Measurements from ENCODE around the gene ADARB2.

The ADARB2 gene

GRCh38 chr10:1658658-1659057, 78.7 kb downstream of the ADARB2 start:
- no peak for TF ChIP-seq CTCF (conservative IDR thresholded peaks at IDR 0.05; ENCODE audit: low read depth, low read length)

GRCh38 chr10:1657479-1657878, 79.8 kb downstream of the ADARB2 start:
- H3K4me3 ChIP-seq (IDR thresholded peaks at IDR 0.05; ENCODE audit: insufficient read depth, low read depth, low read length), result no peak overlapping the region
- no peak overlapping the region for H3K4me2 ChIP-seq
- no peaks in the 10 kb centered on the region for H3K36me3 ChIP-seq (ENCODE audit: insufficient read depth)
- H3K79me2 ChIP-seq (ENCODE audit: insufficient read depth, low read depth), result no peaks in the 10 kb centered on the region
- H3K27me3 ChIP-seq (ENCODE audit: insufficient read depth, low read depth), result no peaks in the 10 kb centered on the region
- no peak overlapping the region for H2AFZ ChIP-seq (ENCODE audit: low read depth)
- no peak overlapping the region for H3K27ac ChIP-seq
- no peaks in the 10 kb centered on the region for H4K20me1 ChIP-seq (ENCODE audit: insufficient read depth)
- no peak for TF ChIP-seq CTCF (conservative IDR thresholded peaks at IDR 0.05; ENCODE audit: low read depth, low read length)
- no peaks in the 10 kb centered on the region for H3K4me1 ChIP-seq (ENCODE audit: low read depth, poor library complexity, severe bottlenecking)
- no peak overlapping the region for H3K9ac ChIP-seq

More at GRCh38 chr10:1658658-1659057, 78.7 kb downstream of the ADARB2 start:
- no peak overlapping the region for H3K9ac ChIP-seq
- no peaks in the 10 kb centered on the region for H3K79me2 ChIP-seq (ENCODE audit: insufficient read depth, low read depth)
- no peak overlapping the region for H2AFZ ChIP-seq (ENCODE audit: low read depth)
- no peaks in the 10 kb centered on the region for H3K27me3 ChIP-seq (ENCODE audit: insufficient read depth, low read depth)
- H3K36me3 ChIP-seq (ENCODE audit: insufficient read depth), result no peaks in the 10 kb centered on the region
- no peak overlapping the region for H3K4me3 ChIP-seq (IDR thresholded peaks at IDR 0.05; ENCODE audit: insufficient read depth, low read depth, low read length)
- no peak overlapping the region for H3K27ac ChIP-seq
- H4K20me1 ChIP-seq (ENCODE audit: insufficient read depth), result no peaks in the 10 kb centered on the region
- no peaks in the 10 kb centered on the region for H3K4me1 ChIP-seq (ENCODE audit: low read depth, poor library complexity, severe bottlenecking)
- no peak overlapping the region for H3K4me2 ChIP-seq

- no peak overlapping the region for H3K9ac ChIP-seq
- no peaks in the 10 kb centered on the region for H3K79me2 ChIP-seq (ENCODE audit: insufficient read depth, low read depth)
- H3K4me3 ChIP-seq (IDR thresholded peaks at IDR 0.05; ENCODE audit: insufficient read depth, low read depth, low read length), result no peak overlapping the region
- TF ChIP-seq CTCF (conservative IDR thresholded peaks at IDR 0.05; ENCODE audit: low read depth, low read length), result no peak
- H3K27me3 ChIP-seq (ENCODE audit: insufficient read depth, low read depth), result no peaks in the 10 kb centered on the region
- H3K4me1 ChIP-seq (ENCODE audit: low read depth, poor library complexity, severe bottlenecking), result no peaks in the 10 kb centered on the region
- H3K27ac ChIP-seq, result no peak overlapping the region
- no peaks in the 10 kb centered on the region for H4K20me1 ChIP-seq (ENCODE audit: insufficient read depth)
- no peak overlapping the region for H3K4me2 ChIP-seq
- H2AFZ ChIP-seq (ENCODE audit: low read depth), result no peak overlapping the region
- H3K36me3 ChIP-seq (ENCODE audit: insufficient read depth), result no peaks in the 10 kb centered on the region
These were observed 82.0 kb downstream of the ADARB2 start for GRCh38 chr10:1655367-1655766.

- Histone ChIP-seq H3K36me3 (ENCODE audit: insufficient read depth) (no peaks in the 10 kb centered on the region), H4K20me1 (ENCODE audit: insufficient read depth) (no peaks in the 10 kb centered on the region), H3K27ac (no peak overlapping the region), H3K27me3 (ENCODE audit: insufficient read depth, low read depth) (no peaks in the 10 kb centered on the region), H2AFZ (ENCODE audit: low read depth) (no peak overlapping the region), H3K4me1 (ENCODE audit: low read depth, poor library complexity, severe bottlenecking) (no peaks in the 10 kb centered on the region), H3K9ac (no peak overlapping the region), H3K4me2 (no peak overlapping the region), H3K79me2 (ENCODE audit: insufficient read depth, low read depth) (no peaks in the 10 kb centered on the region), H3K4me3 (IDR thresholded peaks at IDR 0.05; ENCODE audit: insufficient read depth, low read depth, low read length) (no peak overlapping the region)
- TF ChIP-seq CTCF (conservative IDR thresholded peaks at IDR 0.05; ENCODE audit: low read depth, low read length), result no peak
These were observed 82.4 kb downstream of the ADARB2 start for GRCh38 chr10:1654811-1655356.
